Esophagus muscularis mucosa (tissue), 4 donors: ENCODE data around the gene ATAD1. TPM values are rescaled to one million over a fixed set of nuclear protein-coding genes. Genes with fewer than 3 reads are reported as not detected.

Source experiments
- DNase-seq: peaks from one replicate; pipeline ENCODE4 v3.0.0-alpha.2; 2017; ENCODE audit errors: extremely low spot score
- H3K27ac ChIP-seq, 4 donors: fragments of 200-600 bp; sonication (generic); replicated peaks in 1 of 4; 1 replicate in 3 of 4; 2 replicates in 1 of 4; pipeline ENCODE4 v1.5.1; 2016 to 2019; ENCODE audit warnings: mild to moderate bottlenecking in 1 of 4
- H3K27me3 ChIP-seq, 4 donors: fragments of 200-600 bp; sonication (generic); one replicate each; pipeline versions ENCODE4 v1.5.1 to v1.6.0; 2016 to 2019
- H3K36me3 ChIP-seq, 4 donors: fragments of 200-600 bp; sonication (generic); one replicate each; pipeline ENCODE4 v1.5.1; 2016 to 2019
- H3K4me1 ChIP-seq, 4 donors: fragments of 200-600 bp; sonication (generic); one replicate each; pipeline ENCODE4 v1.5.1; 2016 to 2019
- H3K4me3 ChIP-seq, 4 donors: fragments of 200-600 bp; sonication (generic); 1 replicate in 2 of 4; 2 replicates in 2 of 4; pipeline ENCODE4 v1.5.1; 2016 to 2019; ENCODE audit warnings: mild to moderate bottlenecking in 4 of 4, moderate library complexity in 1 of 4
- H3K9me3 ChIP-seq, 4 donors: fragments of 200-600 bp; sonication (generic); 1 replicate in 3 of 4; 2 replicates in 1 of 4; pipeline ENCODE4 v1.5.1; 2016 to 2019
- CTCF ChIP-seq, 3 experiments: fragments of 200-600 bp in 2 of 3; fragments of 450-650 bp in 1 of 3; sonication (generic) in 2 of 3; IDR thresholded peaks; one replicate each; pipeline ENCODE4 v1.5.1; 2017 to 2019; ENCODE audit warnings: antibody characterized with exemption in 3 of 3, mild to moderate bottlenecking in 2 of 3, moderate library complexity in 1 of 3
- EP300 ChIP-seq: sonication (generic); formaldehyde crosslinking; IDR thresholded peaks from one replicate; pipeline ENCODE4 v1.6.1; 2017; ENCODE audit warnings: antibody characterized with exemption
- POLR2A ChIP-seq: fragments of 450-650 bp; IDR thresholded peaks from one replicate; pipeline ENCODE4 v1.6.1; 2017; ENCODE audit warnings: antibody characterized with exemption, moderate library complexity, mild to moderate bottlenecking, low read depth
- POLR2AphosphoS5 ChIP-seq, 2 donors: sonication (generic); formaldehyde crosslinking; IDR thresholded peaks; one replicate each; pipeline ENCODE4 v1.6.1; 2017; ENCODE audit warnings: antibody characterized with exemption in 2 of 2
- WGBS: methylation state at CpG from one replicate; pipeline ENCODE4 v1.1.5; 2018; 5-methylcytosine and 5-hydroxymethylcytosine counted together
- intact Hi-C: fragments of 100-400 bp; cut with DNase I; formaldehyde crosslinking; loops from one replicate; pipeline ENCODE4 v1.15.1; 2023
- total RNA-seq, 4 donors: library from RNA; depleted of rRNA; stranded (reverse); fragments of >200 nt; gene quantifications; one replicate each; pipeline versions ENCODE4 v1.1.0 to v1.2.1, GENCODE V29; 2016

ATAD1 gene
- total RNA-seq, 4 donors from 2014 or later: 29.1 to 41.3 (median 36.1) TPM

GRCh38 chr10:87729940-87730339 lies 88.1 kb downstream of the ATAD1 start:
- Histone ChIP-seq H3K4me3 (no peak overlapping the region), H3K4me1 (peaks cover 3 to 4% (median 3%) of the 10 kb centered on the region in 4 donors), H3K27me3 (no peaks in the 10 kb centered on the region), H3K9me3 (no peaks in the 10 kb centered on the region), H3K27ac (no peak overlapping the region), H3K36me3 (peaks cover 0 to 4% (median 0%) of the 10 kb centered on the region in 4 donors)
- DNase-seq: no peak
- intact Hi-C loops: no loop called here
- 94% methylated on average over 6 of the region's 6 CpGs for WGBS
- TF ChIP-seq CTCF (IDR thresholded peaks at IDR 0.05) (no peak), EP300 (no peak), POLR2AphosphoS5 (IDR thresholded peaks at IDR 0.05) (no peak), POLR2A (no peak)

- no peak overlapping the region for H3K27ac ChIP-seq
- intact Hi-C loops: no loop called here
- no peaks in the 10 kb centered on the region for H3K27me3 ChIP-seq
- H3K9me3 ChIP-seq: no peaks in the 10 kb centered on the region
- no peak overlapping the region for H3K4me3 ChIP-seq
- 98% methylated on average over 5 of the region's 5 CpGs for WGBS
- H3K36me3 ChIP-seq: peaks cover 0 to 4% (median 0%) of the 10 kb centered on the region in 4 donors
- DNase-seq: no peak
- no peak for TF ChIP-seq CTCF (IDR thresholded peaks at IDR 0.05)
- no peak for TF ChIP-seq POLR2A
- TF ChIP-seq POLR2AphosphoS5 (IDR thresholded peaks at IDR 0.05): no peak
- no peaks in the 10 kb centered on the region for H3K4me1 ChIP-seq
These were observed 93.2 kb downstream of the ATAD1 start for GRCh38 chr10:87724789-87725188.

GRCh38 chr10:87723500-87723899 lies 94.5 kb downstream of the ATAD1 start:
- no peak for DNase-seq
- Histone ChIP-seq H3K9me3 (no peaks in the 10 kb centered on the region), H3K36me3 (peaks cover 0 to 4% (median 0%) of the 10 kb centered on the region in 4 donors), H3K27ac (no peak overlapping the region), H3K27me3 (no peaks in the 10 kb centered on the region), H3K4me3 (no peak overlapping the region), H3K4me1 (no peaks in the 10 kb centered on the region)
- intact Hi-C loops: no loop called here
- TF ChIP-seq POLR2A (no peak), EP300 (no peak), CTCF (IDR thresholded peaks at IDR 0.05) (no peak), POLR2AphosphoS5 (IDR thresholded peaks at IDR 0.05) (no peak)
- 45% methylated on average over 6 of the region's 6 CpGs for WGBS

- TF ChIP-seq POLR2AphosphoS5 (IDR thresholded peaks at IDR 0.05): no peak
- TF ChIP-seq CTCF (IDR thresholded peaks at IDR 0.05): no peak
- TF ChIP-seq POLR2A: no peak
- no peak for TF ChIP-seq EP300
- Histone ChIP-seq H3K27ac (no peak overlapping the region), H3K4me3 (no peak overlapping the region), H3K9me3 (no peaks in the 10 kb centered on the region), H3K4me1 (no peaks in the 10 kb centered on the region), H3K27me3 (no peaks in the 10 kb centered on the region), H3K36me3 (peaks cover 0 to 4% (median 0%) of the 10 kb centered on the region in 4 donors)
- WGBS: 71% methylated on average over 4 of the region's 4 CpGs
- DNase-seq: no peak
- intact Hi-C loops: no loop called here
These were observed 95.3 kb downstream of the ATAD1 start for GRCh38 chr10:87722716-87723115.

GRCh38 chr10:87721781-87722180 lies 96.2 kb downstream of the ATAD1 start:
- Histone ChIP-seq H3K27me3 (no peaks in the 10 kb centered on the region), H3K4me1 (no peaks in the 10 kb centered on the region), H3K36me3 (no peaks in the 10 kb centered on the region), H3K9me3 (no peaks in the 10 kb centered on the region), H3K4me3 (no peak overlapping the region), H3K27ac (no peak overlapping the region)
- WGBS: 78% methylated on average over 2 of the region's 2 CpGs
- no peak for TF ChIP-seq POLR2AphosphoS5 (IDR thresholded peaks at IDR 0.05)
- TF ChIP-seq EP300: no peak
- no peak for DNase-seq
- intact Hi-C loops: no loop called here
